HTR-8/SVneo (cell line): ENCODE measurements around the gene FAM89B.
"Not testable (repeated sequence)": the region's sequence is repeated elsewhere in the genome, so short reads cannot be mapped to it uniquely, and the experiment has no call there.

Experiments
- DNase-seq: peaks from one replicate; pipeline ENCODE4 v3.0.0; 2011; ENCODE audit warnings: low spot score, mixed read lengths; ENCODE audit not compliant: insufficient read length
- FAIRE-seq: peaks from 2 replicates; lab custom pipeline; 2011; peaks lifted over from hg19 to GRCh38; lab: Jason Lieb, UNC

FAM89B gene

GRCh38 chr11:65572356-65573051 is at the start of gene FAM89B:
Gene FAM89B (plus strand): TSS chr11:65572538. CDS start chr11:65572670, 132 bp downstream.
- DNase-seq (peak; percentile 87), FAIRE-seq (no peak)

GRCh38 chr11:65522718-65523630 is 49.4 kb upstream of the FAM89B start:
- not testable (repeated sequence) for FAIRE-seq, DNase-seq

DNA sequence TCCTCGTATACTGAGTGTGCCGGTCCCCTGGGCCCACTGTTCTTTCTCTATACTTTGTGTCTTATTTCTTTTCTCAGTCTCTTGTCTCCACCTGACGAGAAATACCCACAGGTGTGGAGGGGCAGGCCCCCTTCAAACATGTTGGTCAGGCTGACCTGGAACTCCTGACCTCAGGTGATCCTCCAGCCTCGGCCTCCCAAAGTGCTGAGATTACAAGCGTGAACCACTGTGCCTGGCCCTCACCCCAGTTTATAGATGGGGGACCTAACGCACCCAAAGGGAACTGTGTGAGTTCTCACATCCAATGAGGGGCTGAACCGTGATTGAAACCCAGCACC is 48.7 kb upstream of the FAM89B start:
- FAIRE-seq, DNase-seq: not testable (repeated sequence)

GRCh38 chr11:65524014-65524740 is 48.2 kb upstream of the FAM89B start:
- FAIRE-seq: no peak

GRCh38 chr11:65524741-65525545 is 47.4 kb upstream of the FAM89B start, which contains the start of gene SCYL1:
Gene SCYL1 (plus strand): TSS chr11:65525083. CDS start chr11:65525154, 71 bp downstream.
- peak; percentile 57 for FAIRE-seq

More at GRCh38 chr11:65524014-65524740, 48.2 kb upstream of the FAM89B start:
- DNase-seq: no peak

GRCh38 chr11:65525546-65526480 is 46.5 kb upstream of the FAM89B start:
- DNase-seq (peak; percentile 30), FAIRE-seq (no peak)

More at GRCh38 chr11:65524741-65525545, 47.4 kb upstream of the FAM89B start, which contains the start of gene SCYL1:
- peak; percentile 71 for DNase-seq

- FAIRE-seq: no peak
- DNase-seq: no peak
Observed at GRCh38 chr11:65526744-65527143, 45.6 kb upstream of the FAM89B start.

DNA sequence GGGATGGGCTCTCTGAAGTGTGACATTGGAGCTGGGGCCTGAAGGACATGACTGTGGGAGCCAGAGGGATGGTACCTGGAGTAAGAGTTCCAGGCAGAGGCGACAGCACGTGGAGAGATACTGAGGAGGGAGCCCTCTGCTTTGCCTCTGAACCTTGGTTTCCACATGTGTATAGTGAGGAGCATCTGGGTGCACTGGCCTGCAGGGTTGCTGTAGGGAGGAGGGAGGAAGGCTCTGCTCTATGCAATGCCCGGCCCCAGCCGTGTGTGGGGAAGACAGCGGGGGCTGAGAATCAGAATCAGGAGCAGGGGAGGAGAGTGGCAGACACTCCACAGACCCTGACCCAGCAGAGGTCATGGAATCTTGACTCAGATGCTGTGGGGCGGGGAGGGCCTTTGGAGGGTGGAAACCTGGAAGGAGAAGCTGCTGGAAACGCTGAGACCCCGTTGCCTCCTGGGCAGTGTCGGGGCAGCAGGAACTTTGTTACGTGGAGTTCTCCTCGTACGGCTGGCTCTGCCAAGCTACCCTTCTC is 43.5 kb upstream of the FAM89B start:
- DNase-seq: no peak
- peak; percentile 54 for FAIRE-seq

DNA sequence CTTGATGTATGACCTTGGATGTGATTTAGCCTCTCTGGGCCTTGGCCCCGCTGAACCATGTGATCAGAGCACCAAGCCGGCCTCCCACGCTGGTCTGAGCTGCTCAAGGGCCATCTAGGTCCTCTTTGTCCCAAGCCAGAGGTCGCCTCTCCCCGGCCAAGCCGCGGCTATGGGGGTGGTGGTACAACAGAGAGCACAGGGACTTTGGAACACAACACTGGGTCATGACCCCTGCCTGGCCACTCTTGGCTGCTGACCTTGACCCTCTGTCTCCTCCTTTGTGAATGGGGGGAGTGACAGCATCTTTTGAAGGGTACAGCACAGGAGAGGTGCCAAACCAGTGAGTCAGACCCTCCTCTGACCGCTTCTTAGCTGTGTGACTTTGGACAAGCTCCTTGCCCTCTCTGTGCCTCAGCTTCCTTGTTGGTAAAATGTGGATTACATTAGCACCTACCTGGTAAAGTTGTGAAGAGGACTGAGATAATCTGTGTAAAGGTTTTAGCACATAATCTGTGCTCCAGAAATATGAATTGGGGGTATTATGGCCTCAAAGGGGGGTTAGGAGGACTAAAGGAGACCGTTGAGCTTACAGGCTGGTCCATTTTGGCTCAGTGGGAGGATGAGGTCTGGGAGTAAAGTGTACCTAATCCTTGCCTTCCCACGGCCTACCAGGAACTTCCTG is 42.7 kb upstream of the FAM89B start:
- DNase-seq (no peak), FAIRE-seq (no peak)

- DNase-seq: no peak
- peak; percentile 60 for FAIRE-seq
Observed at GRCh38 chr11:65530157-65530496, 42.2 kb upstream of the FAM89B start.

DNA sequence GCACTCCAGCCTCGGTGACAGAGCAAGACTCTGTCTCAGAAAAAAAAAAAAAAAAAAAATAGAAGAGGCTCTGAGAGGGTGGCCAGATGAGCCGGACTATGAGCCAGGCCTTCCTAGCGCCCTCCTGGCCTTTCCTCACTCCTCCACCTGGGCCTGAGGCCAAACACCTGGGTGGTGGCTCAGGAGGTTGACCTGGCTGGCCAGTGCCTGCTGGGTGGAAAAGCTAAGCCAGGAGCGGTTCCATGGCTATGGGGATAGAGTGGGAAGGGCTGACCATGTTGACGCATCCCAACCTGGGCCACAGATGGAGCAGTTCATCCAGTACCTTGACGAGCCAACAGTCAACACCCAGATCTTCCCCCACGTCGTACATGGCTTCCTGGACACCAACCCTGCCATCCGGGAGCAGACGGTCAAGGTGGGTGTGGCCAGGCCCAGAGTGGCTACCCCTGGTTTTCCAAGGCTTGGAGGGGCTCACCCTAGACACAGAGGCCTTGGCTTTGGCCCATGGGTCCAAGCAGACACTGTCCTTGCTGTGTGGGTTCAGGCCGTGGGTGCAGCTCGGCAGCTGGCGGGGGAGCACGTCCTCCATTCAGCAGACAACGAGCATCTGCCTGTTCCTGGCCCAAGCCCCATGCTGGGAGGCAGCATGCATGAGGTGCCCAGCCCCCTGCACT is 39.8 kb upstream of the FAM89B start:
- FAIRE-seq: peak; percentile 76
- DNase-seq: no peak

DNA sequence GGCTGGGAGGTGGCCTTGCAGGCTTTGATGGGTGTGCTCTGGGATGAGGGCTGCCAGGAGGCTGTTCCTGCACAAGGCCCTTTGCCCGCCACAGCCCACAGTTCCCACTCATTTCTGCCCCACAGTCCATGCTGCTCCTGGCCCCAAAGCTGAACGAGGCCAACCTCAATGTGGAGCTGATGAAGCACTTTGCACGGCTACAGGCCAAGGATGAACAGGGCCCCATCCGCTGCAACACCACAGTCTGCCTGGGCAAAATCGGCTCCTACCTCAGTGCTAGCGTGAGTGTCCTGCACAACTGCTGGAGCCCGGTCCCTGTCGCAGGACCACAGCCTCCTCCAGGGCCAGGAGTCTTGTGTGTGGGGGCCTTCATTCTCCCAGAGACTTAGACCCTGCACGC is 37.2 kb upstream of the FAM89B start:
- FAIRE-seq (no peak), DNase-seq (no peak)

DNA sequence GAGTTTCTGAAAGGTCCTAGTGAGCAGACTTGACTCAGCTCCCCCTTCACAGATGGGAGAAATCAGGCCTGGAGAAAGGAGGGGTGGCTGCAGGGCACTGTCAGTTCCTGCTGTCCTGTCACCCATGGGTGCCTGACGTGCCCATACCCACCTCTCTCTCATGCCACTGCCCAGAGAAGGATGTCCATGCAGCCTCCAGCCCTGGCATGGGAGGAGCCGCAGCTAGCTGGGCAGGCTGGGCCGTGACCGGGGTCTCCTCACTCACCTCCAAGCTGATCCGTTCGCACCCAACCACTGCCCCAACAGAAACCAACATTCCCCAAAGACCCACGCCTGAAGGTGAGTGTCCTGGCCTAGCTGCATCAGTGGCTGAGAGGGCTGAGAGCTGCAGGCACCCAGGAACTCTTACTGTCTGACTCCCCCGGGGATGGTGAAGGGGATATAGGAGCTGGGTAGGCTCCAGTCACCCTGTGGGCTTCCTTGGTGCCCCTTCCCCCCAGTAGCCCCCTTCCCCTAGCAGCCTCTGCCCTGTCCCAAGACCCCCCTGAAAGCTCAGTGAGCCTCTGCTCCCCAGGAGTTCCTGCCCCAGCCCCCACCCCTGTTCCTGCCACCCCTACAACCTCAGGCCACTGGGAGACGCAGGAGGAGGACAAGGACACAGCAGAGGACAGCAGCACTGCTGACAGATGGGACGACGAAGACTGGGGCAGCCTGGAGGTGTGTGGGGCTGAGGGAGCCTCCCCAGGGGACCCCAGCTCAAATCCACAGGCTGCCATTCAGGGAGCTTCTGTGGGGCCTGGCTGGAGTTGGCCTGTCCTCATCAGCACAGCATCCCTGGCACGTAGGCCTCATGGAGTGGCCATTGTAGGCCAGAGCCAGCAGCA is 35.7 kb upstream of the FAM89B start:
- no peak for DNase-seq

GRCh38 chr11:65537296-65537597 is 35.1 kb upstream of the FAM89B start:
- DNase-seq: no peak
- FAIRE-seq: no peak

More for the DNA sequence above, 35.7 kb upstream of the FAM89B start:
- peak; percentile 83 for FAIRE-seq

- FAIRE-seq (no peak), DNase-seq (no peak)
Observed at GRCh38 chr11:65537620-65538231, 34.6 kb upstream of the FAM89B start.
